Brain pericyte (primary cell): ENCODE measurements around the gene TRIP13.
A peak's percentile ranks its signal among the peaks of the same experiment; 100 is the strongest.
"Not testable (repeated sequence)": the region's sequence is repeated elsewhere in the genome, so short reads cannot be mapped to it uniquely, and the experiment has no call there.

Experiments
- DNase-seq: peaks from one replicate; pipeline ENCODE4 v3.0.0-alpha.2; 2012; ENCODE audit warnings: low read depth, low spot score

Gene TRIP13

DNA sequence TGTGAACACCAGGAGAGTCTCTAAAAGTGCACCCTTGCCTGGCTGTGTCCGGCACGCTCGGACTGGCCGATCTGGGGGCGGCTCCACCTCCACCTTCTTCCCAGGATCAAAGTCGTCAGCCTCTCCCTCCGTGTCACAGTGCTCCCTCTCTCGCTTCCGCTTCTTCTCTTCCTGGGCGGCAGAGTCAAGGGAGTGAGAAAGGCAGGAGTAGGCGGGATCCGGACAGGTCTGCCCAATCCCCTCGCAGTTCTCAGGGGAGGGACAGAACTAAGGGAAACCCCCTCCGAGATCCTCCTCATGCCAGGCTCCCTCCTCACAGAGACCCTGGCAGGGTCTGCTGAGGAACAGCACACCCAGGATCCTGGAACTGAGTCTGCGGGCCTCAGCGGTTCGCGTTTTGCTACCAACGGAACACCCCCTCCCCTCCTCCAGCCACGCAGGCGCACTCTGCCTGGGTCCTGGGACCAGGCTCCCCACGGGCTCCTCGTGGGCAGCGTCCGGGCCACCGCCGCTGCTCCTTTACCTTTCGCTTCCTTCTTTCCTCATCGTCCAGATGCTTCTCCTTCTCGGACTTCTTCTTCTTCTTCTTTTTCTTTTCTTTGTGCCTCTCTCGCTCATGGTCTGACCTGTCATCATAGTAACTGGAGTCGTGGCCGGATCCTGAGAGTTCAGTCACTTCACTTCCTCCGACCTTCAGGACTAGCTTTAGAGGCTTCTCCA is 1.4 kb upstream of the TRIP13 start:
- DNase-seq = no peak

GRCh38 chr5:891837-892393 is 769 bp upstream of the TRIP13 start:
- no peak for DNase-seq

DNA sequence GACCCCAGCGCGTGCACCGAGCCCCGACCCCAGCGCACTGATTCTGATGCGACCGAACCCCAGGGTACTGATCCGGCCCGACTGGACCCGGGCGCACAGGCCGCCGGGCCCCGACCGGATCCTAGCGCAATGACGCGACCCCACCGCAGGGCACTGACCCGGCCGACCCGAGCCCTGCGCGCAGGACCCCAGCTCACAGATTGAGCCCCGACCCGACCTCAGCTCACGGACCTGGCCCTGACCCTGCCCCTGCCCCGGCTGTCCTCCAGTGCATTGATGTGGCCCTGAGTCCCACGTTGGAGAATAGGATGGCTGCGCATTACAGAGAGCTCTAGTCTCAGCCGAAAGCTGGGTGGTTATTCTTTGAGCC is 438 bp downstream of the TRIP13 start:
- no peak for DNase-seq

- DNase-seq = no peak
These were observed 1.0 kb downstream of the TRIP13 start for GRCh38 chr5:893711-894110.

DNA sequence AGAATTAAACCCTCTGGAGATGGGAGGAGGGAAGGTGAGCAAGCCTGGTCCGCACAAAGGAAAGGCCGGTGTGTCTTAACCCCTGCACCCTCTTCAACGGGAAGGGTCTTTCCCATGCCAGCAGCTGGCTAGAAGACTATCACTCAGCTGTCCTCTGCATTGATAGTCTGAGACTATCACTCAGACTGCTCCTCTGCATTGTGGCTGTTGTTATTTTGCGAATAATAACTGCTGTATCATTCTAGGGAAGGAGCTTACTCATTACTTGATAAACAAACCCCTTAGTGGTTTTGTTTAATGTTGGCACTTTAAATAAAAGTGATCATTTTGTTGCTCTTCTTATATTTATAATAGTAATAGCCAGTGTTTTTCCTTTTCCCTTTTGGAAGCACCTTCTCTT is 8.1 kb downstream of the TRIP13 start:
- no peak for DNase-seq

DNA sequence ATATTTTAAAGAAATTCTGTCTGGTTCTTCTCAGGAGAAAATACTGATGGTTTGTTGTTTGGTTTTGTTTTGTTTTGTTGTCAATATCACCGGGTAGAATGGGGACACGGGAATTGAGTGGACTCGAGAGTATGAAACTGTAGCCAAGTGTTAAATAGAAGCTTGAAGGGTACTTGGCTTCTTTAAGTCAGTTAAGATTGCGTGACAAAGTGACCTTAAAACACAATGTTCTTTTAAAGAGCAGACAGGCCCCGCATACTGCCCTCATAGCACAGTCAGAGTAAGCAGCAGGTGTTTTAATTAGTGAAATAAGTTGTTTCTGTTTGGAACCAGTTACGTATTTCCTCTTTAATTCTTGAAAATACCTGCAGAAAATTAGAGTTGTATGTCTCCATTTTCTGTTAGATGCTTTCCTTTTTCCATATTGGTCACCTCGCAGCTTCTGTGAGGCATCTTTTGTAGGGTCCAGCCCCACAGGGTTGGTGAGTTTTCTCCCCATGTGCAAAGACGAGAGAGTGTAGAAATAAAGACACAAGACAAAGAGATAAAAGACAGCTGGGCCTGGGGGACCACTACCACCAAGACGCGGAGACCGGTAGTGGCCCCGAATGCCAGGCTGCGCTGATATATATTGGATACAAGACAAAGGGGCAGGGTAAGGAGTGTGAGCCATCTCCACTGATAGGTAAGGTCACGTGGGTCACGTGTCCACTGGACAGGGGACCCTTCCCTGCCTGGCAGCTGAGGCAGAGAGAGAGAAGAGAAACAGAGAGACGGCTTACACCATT is 9.6 kb downstream of the TRIP13 start:
- no peak for DNase-seq

DNA sequence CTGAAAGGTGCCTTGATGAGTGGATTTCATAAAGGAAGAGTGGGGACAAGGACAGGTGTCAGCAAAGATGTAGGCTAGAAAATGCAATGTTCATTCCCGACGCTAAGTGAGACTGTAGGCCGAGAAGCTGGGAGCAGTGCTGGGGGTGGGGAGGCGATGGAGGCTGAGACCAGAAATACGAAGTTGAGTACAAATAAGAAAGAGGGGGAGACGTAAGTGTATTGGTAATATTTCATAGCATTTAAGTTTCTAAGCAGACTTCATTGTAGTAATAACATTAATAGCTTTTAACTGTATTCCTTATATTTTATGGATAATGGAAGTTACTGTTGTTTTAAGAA is 11.0 kb downstream of the TRIP13 start:
- DNase-seq = no peak

DNA sequence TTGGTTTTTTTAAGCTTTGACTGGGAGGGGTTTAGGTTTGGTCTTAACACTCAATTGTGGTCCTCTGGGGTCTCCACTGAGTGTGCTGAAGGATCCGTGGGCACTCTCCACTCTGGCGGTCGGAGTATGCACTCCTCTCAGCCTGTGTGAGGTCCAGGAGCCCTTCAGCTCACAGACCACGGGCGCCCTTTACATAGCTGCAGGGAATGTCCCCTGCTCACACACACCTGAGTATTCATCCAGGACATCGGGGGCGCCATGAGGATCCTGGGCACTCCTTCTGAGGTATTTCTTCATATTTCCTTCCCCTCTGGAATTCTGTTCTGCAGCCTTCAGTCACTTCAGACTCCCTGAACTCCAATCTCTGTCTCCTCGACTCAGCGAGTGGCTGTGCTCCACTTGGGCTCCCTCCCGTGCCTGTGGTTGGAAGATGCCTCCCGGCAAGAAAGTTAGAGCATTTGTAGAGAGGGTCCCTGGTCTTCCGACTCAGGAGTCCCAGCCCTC is 12.5 kb downstream of the TRIP13 start:
- no peak for DNase-seq

DNA sequence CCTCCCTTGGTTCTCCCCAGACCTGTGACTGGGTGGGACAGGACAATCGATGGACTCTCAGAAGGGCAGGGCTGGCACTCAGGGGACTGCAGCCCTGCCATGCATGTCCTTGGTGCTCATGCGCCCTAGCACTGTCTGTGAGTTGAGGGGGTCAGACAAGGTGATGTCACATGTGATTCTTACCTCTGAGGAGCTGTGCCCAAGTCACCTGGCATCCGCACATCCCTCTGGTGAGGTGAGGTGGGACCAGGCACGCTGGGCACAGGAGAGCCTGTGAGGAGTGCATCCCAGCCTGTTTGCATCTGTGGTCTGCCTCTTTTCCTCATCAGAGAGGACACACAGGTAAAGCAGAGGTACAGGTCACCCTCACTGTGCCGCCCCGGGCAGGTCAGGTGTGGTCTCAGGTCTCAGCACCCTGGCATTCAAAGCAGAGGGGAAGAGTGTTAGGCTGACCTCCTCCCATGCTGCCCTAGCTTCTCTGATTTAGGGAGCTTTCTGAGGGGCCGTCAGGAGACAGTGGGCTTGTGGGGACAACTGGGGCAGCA is 14.8 kb downstream of the TRIP13 start:
- DNase-seq = no peak

GRCh38 chr5:908172-908571 is 15.5 kb downstream of the TRIP13 start:
- no peak for DNase-seq

GRCh38 chr5:909086-909485 is 16.4 kb downstream of the TRIP13 start:
- no peak for DNase-seq

GRCh38 chr5:909994-910768 is 17.5 kb downstream of the TRIP13 start:
- no peak for DNase-seq

- no peak for DNase-seq
These were observed 18.1 kb downstream of the TRIP13 start for GRCh38 chr5:910769-911160.

- no peak for DNase-seq
These were observed 18.9 kb downstream of the TRIP13 start for GRCh38 chr5:911601-912000.

GRCh38 chr5:912280-913091 is 19.8 kb downstream of the TRIP13 start:
- DNase-seq = peak; percentile 97

DNA sequence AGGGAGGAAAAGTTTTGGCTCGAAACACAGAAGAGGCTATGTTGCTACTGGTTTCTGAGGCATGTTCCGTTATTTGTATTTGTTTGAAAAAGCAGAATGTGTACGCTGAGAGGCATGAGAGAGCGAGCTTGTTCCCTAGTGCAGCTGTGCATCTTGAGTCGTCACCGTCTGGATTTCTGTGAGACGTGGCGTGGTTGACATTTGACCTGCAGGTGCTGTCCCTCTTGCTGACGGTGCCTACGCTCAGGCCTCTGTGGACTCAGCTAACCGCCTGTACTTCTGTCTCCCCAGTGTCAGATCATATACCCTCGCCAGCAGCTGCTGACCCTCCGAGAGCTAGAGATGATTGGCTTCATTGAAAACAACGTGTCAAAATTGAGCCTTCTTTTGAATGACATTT is 21.5 kb downstream of the TRIP13 start:
- no peak for DNase-seq

DNA sequence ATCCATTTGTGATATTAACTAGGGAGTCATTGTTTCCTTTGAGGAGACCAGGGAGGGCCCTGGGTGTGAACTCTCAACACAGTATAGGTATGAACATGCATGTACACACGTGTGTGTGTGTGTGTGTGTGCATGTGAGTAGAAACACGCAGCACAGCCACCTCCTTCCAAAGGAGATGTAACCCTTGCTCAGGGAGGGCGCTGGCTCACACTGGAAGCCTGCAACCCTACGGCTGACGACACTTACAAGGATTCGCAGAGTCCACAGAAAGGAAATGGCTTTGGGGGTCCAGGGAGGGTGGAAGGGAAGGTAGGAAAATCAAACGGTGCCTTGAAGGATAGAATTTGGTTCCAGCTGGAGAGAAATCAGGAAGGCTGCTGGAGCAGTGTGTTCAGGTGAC is 21.9 kb downstream of the TRIP13 start:
- no peak for DNase-seq

- DNase-seq = not testable (repeated sequence)
These were observed 22.7 kb downstream of the TRIP13 start for GRCh38 chr5:915346-915745.

- DNase-seq = no peak
These were observed 23.3 kb downstream of the TRIP13 start for GRCh38 chr5:915946-916345.

GRCh38 chr5:916441-917293 is 24.0 kb downstream of the TRIP13 start:
- no peak for DNase-seq
